Parathyroid adenoma (tissue), 2 donors: ENCODE measurements around the gene CNGA4.

Source experiments
- H2AFZ ChIP-seq: fragments of 300-600 bp; sonication (generic); one replicate; pipeline ENCODE4 v1.7.0; 2017; ENCODE audit warnings: antibody characterized with exemption, mild to moderate bottlenecking
- H3K27ac ChIP-seq: fragments of 300-600 bp; sonication (generic); one replicate; pipeline ENCODE4 v1.7.0; 2017
- H3K27me3 ChIP-seq: fragments of 300-600 bp; sonication (generic); one replicate; pipeline ENCODE4 v1.7.0; 2017; ENCODE audit warnings: low read length; ENCODE audit not compliant: control insufficient read depth, insufficient read depth
- H3K36me3 ChIP-seq: fragments of 300-600 bp; sonication (generic); one replicate; pipeline ENCODE4 v1.7.0; 2017; ENCODE audit warnings: low read length; ENCODE audit not compliant: control insufficient read depth, insufficient read depth
- H3K4me1 ChIP-seq: fragments of 300-600 bp; sonication (generic); one replicate; pipeline ENCODE4 v1.7.0; 2017; ENCODE audit warnings: control low read depth
- H3K4me2 ChIP-seq: fragments of 300-600 bp; sonication (generic); one replicate; pipeline ENCODE4 v1.7.0; 2017; ENCODE audit warnings: low read length
- H3K4me3 ChIP-seq: fragments of 300-600 bp; sonication (generic); one replicate; pipeline ENCODE4 v1.7.0; 2017; ENCODE audit warnings: low read depth, low read length
- H3K79me2 ChIP-seq: fragments of 300-600 bp; sonication (generic); one replicate; pipeline ENCODE4 v1.7.0; 2017; ENCODE audit warnings: control low read depth
- H3K9ac ChIP-seq: fragments of 300-600 bp; sonication (generic); one replicate; pipeline ENCODE4 v1.7.0; 2017; ENCODE audit warnings: mild to moderate bottlenecking
- H3K9me3 ChIP-seq: fragments of 300-600 bp; sonication (generic); one replicate; pipeline ENCODE4 v1.7.0; 2017; ENCODE audit warnings: low read length; ENCODE audit not compliant: control insufficient read depth
- TF ChIP-seq, protein P1 (sequence below): fragments of 300-600 bp; sonication (generic); IDR thresholded peaks from one replicate; pipeline ENCODE4 v1.7.0; 2017; ENCODE audit warnings: antibody characterized with exemption, mild to moderate bottlenecking
- donor health status: primary hyperparathyroidism.

Gene CNGA4, protein sequence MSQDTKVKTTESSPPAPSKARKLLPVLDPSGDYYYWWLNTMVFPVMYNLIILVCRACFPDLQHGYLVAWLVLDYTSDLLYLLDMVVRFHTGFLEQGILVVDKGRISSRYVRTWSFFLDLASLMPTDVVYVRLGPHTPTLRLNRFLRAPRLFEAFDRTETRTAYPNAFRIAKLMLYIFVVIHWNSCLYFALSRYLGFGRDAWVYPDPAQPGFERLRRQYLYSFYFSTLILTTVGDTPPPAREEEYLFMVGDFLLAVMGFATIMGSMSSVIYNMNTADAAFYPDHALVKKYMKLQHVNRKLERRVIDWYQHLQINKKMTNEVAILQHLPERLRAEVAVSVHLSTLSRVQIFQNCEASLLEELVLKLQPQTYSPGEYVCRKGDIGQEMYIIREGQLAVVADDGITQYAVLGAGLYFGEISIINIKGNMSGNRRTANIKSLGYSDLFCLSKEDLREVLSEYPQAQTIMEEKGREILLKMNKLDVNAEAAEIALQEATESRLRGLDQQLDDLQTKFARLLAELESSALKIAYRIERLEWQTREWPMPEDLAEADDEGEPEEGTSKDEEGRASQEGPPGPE

DNA sequence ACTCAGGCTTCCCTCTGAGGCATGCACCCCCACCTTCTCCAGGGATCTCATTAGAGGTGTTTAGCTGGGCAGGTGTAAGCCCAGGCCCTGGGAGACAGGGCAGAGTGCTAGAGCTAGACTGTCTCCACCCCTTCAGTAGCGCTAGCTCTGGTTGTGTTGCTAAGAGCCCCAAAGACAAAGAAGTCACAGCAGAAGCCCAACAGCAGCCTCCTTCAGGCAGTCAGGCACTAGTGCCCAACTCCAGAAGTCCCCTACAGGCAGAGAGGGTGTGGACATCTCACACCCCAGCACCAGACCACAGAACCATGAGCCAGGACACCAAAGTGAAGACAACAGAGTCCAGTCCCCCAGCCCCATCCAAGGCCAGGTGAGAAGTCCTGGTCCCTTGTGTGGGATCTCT lies at the start of gene CNGA4:
TSS of gene CNGA4 (plus strand) at position 188 of the 400 bp plus-strand sequence. CDS start at position 306, 118 bp downstream.
- TF ChIP-seq, protein P1, sequence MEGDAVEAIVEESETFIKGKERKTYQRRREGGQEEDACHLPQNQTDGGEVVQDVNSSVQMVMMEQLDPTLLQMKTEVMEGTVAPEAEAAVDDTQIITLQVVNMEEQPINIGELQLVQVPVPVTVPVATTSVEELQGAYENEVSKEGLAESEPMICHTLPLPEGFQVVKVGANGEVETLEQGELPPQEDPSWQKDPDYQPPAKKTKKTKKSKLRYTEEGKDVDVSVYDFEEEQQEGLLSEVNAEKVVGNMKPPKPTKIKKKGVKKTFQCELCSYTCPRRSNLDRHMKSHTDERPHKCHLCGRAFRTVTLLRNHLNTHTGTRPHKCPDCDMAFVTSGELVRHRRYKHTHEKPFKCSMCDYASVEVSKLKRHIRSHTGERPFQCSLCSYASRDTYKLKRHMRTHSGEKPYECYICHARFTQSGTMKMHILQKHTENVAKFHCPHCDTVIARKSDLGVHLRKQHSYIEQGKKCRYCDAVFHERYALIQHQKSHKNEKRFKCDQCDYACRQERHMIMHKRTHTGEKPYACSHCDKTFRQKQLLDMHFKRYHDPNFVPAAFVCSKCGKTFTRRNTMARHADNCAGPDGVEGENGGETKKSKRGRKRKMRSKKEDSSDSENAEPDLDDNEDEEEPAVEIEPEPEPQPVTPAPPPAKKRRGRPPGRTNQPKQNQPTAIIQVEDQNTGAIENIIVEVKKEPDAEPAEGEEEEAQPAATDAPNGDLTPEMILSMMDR = no peak
- no peak within 1 kb of the TSS for H3K27ac ChIP-seq
- H2AFZ ChIP-seq = no peak within 1 kb of the TSS
- H3K4me1 ChIP-seq = no peaks in the 10 kb centered on the region
- H3K27me3 ChIP-seq = no peaks in the 10 kb centered on the region
- H3K9me3 ChIP-seq = no peaks in the 10 kb centered on the region
- H3K36me3 ChIP-seq = no peaks in the 10 kb centered on the region
- no peak within 1 kb of the TSS for H3K4me2 ChIP-seq
- no peak within 1 kb of the TSS for H3K4me3 ChIP-seq
- H3K9ac ChIP-seq = no peak within 1 kb of the TSS
- no peaks in the 10 kb centered on the region for H3K79me2 ChIP-seq

DNA sequence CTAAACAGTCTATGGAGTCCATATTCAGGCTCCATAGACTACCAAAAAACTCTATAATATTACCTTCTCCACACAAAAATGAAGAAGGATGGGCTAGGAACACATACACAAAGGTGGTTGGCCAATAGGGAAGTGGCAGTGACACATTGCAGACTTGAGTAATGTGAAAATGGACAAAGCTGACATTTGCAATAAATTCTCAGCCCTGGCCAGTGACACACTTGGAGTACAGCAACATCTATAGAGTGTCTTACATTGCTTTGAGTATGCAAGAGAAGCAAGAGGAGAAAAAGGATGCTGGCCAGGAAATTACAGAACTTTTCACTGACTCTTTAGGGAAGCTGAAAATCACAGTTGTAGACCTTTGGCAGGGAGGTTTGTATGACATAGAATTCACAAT lies 47.1 kb upstream of the CNGA4 start:
- Histone ChIP-seq H3K9me3 (no peaks in the 10 kb centered on the region), H3K9ac (no peak overlapping the region), H2AFZ (no peak overlapping the region), H3K27me3 (no peaks in the 10 kb centered on the region), H3K4me3 (no peak overlapping the region), H3K4me2 (no peak overlapping the region), H3K36me3 (no peaks in the 10 kb centered on the region), H3K27ac (no peak overlapping the region), H3K79me2 (no peaks in the 10 kb centered on the region), H3K4me1 (no peaks in the 10 kb centered on the region)
- TF ChIP-seq, protein P1 = no peak

DNA sequence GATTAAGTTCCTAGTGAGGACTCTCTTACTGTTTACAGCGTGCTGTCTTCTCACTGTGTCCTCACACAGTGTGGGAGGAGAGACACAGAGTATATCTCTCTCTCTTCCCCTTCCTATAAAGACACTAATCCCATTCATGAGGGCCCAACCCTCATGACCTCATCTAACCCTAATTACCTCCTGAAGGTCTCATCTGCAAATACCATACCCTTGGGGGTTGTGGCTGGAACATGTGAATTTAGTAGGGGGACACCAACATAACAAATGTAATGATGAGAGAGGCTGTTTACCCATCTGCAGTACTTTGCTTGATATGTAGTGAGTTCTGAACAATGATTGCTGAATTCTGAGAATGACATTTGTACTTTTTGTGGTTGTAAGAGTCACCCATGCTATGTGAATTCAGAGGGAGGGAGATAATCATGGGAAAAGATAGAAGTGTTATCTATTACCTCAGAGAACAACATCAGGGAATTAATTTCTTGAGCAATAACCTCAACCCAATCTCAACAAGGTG lies 44.8 kb upstream of the CNGA4 start:
- TF ChIP-seq, protein P1 = no peak
- Histone ChIP-seq H3K27me3 (no peaks in the 10 kb centered on the region), H2AFZ (no peak overlapping the region), H3K4me2 (no peak overlapping the region), H3K36me3 (no peaks in the 10 kb centered on the region), H3K9ac (no peak overlapping the region), H3K9me3 (no peaks in the 10 kb centered on the region), H3K79me2 (no peaks in the 10 kb centered on the region), H3K4me3 (no peak overlapping the region), H3K27ac (no peak overlapping the region), H3K4me1 (no peaks in the 10 kb centered on the region)

DNA sequence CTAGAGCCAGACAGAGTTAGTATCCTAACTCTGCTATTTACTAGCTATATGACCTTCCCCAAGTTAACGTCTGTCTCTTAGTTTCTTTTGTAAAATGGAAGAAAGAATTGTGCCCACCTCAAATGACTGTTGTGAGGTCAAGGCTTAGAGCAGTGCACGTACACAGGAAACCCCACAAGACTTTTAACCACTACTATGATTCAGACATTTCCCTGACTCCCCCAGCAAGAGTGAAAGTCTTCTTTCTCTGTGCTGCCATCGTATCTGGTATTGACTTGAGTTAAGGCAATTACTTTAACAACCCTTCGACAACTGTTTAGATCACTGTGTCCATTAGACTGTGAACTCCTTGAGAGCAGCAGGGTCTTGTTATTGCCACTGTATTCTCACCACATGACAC lies 42.5 kb upstream of the CNGA4 start:
- TF ChIP-seq, protein P1 = no peak
- no peak overlapping the region for H3K4me3 ChIP-seq
- no peak overlapping the region for H3K27ac ChIP-seq
- no peak overlapping the region for H2AFZ ChIP-seq
- H3K27me3 ChIP-seq = no peaks in the 10 kb centered on the region
- no peaks in the 10 kb centered on the region for H3K36me3 ChIP-seq
- no peak overlapping the region for H3K4me2 ChIP-seq
- H3K9ac ChIP-seq = no peak overlapping the region
- H3K79me2 ChIP-seq = no peaks in the 10 kb centered on the region
- H3K9me3 ChIP-seq = no peaks in the 10 kb centered on the region
- no peaks in the 10 kb centered on the region for H3K4me1 ChIP-seq
